HG03139 (cell line): ENCODE measurements around the gene NSD1.
"Not testable (repeated sequence)": the region's sequence is repeated elsewhere in the genome, so short reads cannot be mapped to it uniquely, and the experiment has no call there.

Experiments
- ATAC-seq: cut with Tn5 transposase; IDR thresholded peaks from one replicate; pipeline ENCODE4 v1.9.1; 2021; ENCODE audit not compliant: unreplicated experiment

NSD1 gene

DNA sequence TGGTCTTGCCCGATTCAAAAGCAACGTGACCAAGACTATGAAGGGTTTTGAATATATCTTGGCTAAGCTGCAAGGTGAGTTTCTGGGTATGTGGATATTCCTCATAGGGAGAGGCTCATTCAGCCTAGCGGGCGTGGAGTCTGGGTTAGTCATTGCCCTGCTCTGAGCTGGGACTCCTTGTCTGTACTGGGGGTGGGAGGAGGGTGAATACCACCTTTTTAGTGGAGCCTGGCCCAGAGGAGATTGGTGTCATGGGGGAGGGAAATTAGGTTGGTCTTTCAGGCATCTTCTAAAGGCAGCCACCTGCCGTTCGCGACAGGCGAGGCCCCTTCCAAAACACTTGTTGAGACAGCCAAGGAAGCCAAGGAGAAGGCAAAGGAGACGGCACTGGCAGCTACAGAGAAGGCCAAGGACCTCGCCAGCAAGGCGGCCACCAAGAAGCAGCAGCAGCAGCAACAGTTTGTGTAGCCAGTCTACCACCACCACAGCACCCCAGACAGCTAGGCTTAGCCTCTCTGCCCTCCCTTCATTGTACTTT lies 172.6 kb downstream of the NSD1 start:
- not testable (repeated sequence) for ATAC-seq

DNA sequence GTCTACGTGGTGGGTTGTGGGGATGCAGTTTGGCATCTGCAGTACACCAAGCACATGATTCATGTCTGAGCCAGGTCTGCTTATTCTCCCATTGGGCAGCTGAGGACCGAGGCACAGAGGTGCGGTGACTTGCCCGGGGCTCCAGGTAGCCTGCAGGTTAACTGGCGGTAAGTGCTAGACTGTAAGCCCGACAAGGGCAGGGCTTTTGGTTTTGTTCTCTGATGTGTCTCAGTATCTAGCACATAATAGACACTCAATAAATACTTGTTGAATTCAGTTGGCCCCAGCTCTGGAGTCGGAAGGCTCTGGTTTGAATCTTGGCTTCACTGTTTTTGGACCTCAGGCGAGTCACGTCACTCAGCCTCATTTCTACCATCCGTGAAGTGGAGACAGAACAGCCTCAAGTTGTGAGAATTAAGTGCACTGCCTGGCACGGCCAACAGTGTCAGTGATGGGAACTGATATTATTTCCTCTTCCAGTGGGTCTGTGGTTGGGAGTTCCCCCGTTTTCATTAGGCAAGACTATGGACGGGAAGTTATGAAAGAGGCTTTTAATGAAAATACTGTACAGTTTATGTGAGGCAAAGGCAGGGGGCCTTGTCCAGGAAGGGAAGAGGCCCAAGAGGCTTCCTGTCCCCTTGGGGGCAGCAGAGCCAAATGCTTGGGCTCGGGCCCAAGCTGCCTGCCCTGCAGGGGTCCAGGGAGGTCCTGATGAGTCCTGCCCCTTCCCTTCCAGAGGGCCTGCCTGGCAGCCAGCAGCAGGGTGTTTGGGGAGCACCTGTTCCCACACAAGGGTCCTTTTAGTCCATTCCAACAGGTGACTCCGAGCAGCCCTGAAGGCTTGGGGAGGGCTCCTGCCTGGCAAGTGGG lies 173.3 kb downstream of the NSD1 start:
- no peak for ATAC-seq

DNA sequence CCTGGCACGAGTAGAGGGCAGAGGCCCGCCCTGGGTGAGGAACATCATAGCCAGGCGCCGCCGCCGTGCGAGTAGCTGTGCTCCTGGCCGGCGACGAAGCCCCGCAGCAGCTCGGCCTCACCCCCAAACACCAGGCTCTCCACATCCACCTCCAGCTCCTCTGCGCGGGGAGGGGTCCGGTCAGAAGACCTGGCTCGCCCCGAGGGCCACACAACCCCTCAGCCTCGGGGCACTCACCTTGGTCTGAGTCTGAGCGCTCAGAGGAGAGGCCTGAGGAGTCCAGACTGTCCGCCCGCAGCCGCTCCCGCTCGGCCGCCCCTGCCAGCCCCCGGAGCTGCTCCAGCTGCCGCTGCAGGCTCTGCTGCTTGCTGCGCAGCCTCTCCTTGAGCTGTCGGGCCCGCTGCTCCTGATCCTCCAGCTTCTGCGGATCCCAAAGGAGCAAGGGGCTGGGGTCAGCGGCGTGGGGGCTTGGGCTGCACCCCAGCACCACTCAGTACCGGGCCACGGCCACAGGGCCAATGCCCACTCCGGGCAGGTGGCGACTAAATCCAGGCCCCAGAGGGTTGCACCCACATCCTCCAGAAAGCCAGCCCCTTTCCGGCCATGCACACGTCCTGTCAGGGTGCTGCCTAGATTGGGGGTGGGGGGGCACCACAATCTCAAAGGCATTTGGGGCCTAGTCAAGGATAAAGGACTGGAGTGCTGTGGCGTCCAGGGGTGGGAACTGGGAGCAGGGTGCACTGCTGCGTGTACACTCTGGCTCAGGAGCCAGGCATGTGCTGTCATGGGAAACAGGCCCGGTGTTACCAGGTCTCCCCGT lies 174.2 kb downstream of the NSD1 start:
- no peak for ATAC-seq

DNA sequence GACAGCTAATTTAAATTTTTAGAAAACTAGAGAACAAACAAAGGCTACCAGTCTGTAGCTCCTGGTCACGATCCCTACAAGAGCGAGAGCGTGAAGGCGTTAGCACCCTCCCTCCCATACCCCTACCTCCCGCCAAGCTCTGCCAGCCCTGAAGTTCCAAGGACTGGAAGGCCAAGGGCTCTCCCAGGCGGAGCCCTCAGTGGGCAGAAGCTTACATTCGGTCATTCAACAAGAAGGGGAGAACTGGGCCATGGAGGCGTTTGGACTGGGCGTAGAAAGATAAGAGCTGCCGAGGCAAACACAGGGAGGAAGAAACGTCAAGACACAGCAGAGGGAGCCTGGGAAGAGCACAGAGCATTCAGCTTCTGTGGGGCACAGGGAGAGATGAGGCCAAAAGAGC lies 175.2 kb downstream of the NSD1 start:
- ATAC-seq: no peak

DNA sequence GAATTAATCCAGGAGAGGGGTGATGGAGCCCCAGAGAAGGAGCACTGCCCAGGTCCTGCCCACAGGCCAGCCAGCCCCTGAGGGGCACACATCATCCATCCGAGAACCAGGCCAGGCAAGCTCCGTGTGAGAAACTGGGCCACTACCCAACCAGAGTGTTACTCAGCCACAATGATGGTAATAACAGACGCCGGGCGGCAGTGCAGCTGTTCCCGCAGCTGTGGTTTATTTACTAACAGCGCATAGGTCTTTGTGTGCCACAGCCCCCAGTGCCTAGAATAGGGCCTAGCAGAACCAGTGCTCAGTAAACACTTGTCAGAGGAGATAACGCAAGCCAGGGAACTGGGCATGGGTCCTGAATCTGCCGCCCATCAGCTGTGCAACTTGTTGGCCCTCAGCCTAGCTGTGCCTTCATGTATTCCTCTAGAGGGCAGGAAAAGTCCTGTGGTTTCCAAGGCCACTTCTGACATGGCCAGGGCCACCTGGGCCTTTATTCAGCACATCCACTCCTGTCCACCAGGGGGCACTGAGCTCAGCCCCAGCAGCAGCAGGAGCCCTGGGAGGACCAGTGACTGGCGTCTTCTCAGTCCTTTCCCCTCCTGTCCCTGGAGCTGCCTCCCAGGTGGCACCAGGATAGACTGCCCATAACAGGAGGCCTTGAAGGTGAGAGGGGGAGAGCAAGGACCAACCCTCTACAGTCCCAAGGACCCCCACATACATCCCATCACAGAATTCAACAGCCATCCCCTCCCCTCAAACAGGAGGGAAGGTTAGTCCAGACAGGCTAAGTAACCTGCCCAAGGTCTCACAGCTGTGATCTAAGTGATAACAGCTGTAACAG lies 176.0 kb downstream of the NSD1 start:
- no peak for ATAC-seq

DNA sequence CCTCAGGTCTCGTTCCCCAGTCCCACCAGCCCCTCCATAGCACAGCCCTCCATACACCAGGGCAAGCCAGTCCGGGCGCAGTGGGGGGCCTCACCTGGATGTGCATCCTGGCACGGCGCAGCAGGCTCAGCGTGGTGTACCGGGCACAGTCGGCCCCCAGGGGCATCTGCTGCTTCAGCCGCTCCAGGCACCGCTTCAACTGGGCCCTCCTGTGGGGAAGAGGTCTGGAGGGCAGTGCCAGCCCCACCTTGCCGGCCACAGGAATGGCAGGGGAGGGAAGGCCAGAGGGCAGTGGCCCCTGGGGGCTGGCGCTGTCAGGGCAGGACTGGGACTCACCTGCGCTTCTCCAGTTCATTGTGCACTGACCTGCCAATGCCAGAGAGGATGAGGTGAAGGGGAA lies 176.8 kb downstream of the NSD1 start:
- ATAC-seq: no peak

DNA sequence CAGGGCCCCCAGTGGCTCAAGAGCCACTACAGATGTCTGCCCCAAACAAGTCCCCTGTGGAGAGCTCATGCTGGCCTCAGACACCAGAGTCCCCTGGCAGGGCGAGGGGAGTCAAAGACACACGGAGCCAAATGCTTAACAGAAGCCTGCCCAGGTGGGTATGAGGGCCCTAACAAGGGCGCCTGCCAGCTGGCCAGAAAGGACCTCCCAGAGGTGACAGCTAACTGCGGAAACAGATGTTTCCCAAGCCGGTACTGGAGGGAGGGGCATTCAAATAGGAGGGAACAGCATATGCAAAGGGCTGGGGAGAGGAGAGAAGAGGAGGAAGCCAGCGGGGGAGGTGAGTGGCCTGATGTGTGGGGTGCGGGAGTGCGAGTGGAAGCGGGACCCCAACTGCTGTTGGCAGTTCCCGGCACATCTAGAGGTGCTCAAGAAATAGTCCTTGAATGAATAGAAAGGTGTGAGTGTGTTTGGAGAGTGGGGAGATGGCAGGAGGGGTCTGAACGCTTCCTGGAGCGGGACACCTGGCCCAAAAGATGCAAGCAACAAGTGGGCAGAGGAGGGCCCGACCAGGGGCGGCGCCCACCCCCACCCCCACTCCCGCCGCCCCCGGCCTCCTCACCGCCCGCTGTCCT lies 177.3 kb downstream of the NSD1 start:
- ATAC-seq: no peak

DNA sequence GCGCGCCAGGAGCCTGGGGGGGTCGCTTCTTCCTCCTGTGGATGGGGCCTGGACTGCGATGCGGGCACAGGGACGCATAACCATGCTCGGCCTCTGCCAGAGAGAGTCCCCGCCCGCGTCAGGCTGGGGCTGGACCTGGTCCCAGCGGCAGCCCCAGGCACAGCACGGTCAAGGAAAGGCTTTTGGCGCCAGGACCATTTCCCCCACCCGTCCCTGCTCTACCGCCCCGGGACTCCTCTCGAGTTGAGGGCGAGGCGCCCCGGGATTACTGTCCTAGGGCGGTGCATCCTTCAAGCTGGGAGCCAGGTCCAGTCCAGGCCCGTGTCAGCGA lies 177.8 kb downstream of the NSD1 start:
- no peak for ATAC-seq

DNA sequence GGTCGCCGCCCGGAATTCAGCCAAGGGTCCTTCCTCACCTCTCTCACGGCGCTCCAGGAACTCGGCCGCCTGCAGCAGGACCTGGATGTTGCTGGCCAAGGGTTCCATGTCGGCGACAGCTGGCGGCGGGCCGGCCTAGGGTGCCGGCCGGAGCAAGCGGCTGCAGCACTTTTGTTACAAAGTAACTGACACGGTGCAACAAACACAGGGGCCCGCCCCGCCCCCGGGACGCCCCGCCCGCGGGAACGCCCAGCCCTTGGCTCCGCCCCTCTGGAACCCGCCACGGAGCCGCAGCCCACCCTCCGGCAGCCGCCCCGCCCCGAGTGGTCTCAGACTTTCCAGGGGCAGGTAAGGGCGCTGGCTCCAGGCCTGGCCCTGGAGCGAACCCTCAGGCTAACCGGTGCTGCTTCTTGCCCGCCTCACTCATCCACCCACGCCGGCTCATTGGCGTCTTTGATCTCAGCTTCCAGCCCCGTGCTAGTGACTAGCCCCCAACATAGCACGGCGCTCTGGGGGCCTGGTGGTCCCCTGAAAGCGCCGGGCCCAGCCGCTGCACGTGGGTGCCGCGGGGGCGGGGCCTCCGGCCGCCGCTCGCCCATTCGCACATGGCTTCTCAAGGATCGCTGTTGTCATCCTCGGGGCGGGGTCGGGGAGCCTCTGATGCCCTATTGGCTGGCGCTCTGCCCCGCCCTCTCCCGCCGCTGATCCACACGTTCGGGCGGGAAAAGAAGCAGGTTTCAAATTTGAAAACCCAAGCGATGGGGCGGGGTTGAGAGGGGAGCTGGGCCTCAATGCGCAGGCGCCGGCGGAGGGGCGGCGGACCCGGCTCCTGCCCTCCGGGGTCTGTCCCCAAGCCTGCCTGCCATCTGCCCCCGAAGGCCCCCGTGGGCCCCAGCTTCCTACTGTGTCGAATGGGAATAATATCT lies 178.4 kb downstream of the NSD1 start, which contains the start of gene MXD3:
TSS of gene MXD3 (minus strand) at position 176 of the 926 bp plus-strand sequence. CDS start at position 108, 68 bp downstream.
- peak; percentile 80 for ATAC-seq

DNA sequence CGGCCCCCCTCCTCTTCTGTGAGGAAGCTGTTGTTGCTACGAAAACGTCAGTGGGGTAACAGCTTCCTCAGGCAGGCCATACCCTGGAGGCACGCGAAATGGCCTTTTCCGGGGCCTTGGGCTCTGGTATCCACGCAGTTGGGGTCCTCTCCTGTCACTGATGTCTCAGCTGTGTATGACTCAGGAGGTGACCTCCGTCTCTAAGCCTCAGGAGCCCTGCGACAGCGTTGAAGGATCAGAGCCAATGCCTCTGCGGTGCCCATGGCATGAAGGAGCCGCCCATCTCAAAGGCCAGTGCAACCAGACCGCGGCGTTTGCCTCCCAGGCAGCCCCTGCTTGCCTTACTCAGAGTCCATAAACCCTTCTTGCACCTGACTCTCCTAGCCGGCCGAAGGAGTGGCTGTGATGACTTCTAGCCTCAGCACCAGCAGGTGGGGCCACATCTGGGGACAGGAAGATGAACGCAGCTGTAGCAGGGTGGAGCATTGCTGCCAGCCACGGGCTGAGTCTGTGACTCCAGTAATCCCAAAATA lies 179.1 kb downstream of the NSD1 start:
- ATAC-seq: peak; percentile 1

DNA sequence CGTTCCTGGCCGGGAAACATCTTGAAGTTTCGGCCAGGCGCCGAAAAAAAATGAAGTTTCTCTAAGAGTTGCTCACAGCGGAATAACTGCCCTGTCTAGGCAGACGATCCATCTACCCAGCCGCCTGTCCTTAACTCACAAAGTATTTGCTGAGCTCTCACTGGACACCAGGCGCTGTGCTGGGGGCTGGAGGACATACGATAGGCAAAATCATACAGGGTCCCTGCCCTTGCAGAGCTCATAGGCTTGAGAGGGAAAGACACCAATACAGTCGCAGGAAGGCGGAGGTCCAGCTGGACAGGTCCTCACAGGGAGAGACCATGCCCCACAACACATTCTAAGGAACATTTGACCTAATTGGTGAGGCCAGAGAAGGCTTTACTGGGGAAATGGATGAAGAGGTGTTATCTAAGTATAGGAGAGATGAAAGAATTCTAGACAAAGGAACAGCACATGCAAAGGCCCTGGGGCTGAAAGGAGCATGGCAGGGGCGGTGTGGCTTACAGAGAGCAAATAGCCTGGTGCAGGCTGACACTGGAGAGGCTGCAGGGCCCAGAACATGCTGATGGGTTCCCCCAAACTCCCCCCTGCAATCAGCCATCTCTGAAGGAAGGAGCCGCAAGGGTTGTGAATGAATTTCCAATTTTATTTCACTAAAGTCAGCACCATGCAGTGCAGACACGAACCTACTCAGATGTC lies 180.1 kb downstream of the NSD1 start:
- ATAC-seq: no peak

DNA sequence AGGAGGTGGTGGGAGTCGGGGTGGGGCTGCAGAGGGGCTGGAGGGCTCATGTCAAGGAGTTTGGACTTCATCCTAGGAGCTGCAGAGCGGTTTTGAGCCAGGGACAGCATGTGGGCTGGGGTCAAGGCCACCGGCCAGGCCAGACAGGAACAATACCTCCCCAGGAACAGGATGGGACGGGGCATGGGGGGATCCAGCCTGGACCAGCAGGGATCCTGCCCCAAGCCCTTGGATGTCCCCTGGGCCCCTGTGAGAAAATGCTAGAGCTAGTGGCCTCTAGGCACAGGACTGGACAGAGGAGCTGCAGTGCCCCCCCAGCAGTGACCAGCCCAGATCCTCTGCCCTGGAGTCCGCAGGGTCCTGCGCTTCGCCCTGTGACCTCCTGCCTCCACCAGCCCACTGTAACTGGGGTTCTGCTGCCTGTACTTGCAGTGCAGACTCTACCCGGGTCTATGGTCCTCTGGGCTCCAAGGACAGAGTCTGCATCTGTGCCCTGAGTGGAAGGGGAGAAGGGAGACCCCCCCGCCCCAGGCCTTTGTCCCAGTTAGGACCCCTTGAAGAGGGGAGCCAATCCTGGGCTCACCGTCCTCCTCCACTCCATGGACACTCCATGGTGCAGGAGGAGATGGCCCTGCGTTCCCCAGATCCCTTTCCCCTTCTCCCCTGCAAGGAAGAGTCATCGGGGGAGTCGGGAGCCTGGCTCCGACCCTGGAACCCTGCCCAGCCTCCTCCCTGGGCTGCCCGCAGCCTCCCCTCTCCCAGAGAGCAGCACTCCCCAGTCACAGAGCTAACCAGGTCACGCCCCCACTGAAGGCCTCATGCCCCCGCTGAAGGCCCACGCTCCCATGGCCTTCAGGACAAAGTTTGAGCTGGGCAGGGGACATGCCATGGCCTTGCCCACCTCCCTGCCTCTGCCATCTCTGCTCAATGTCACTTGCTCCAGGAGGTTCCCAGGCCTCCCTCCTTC lies 181.1 kb downstream of the NSD1 start:
- no peak for ATAC-seq

DNA sequence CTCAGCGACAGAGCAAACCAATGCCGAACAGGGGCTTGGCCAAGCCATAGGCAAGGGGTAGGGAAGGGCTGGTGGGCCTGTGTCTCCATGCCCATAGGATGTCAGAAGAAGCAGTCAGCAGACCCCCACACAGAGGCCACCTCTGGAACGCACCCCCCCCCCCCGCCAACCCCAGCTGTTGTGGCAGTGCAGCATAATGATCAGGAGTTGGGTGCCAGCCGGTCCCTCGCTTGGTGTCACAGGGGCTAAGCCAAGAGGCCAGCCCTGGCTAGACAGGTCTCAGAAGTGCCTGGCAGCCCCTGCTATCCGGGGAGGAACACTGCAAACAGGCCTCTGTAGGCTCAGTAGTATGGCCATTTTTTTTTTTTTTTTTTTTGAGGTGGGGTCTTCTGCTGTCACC lies 181.8 kb downstream of the NSD1 start:
- ATAC-seq: no peak

DNA sequence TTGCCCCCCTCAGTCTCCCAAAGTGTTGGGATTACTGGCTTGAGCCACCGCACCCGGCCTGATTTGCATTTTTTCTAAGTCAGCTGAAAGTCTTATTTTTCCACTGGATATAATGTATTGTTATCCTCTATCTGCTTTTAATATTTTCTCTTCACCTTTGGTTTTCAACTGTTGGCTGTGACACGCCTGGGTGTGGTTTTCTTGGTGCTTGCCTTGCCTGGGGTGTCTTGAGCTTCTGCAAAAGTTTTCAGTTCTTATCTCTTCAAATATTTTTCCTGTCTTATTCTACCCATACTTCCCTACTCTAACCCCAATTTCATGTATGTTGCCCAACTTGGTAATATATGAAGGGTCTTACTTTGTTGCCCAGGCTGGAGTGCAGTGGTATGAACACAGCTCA lies 182.4 kb downstream of the NSD1 start:
- no peak for ATAC-seq

DNA sequence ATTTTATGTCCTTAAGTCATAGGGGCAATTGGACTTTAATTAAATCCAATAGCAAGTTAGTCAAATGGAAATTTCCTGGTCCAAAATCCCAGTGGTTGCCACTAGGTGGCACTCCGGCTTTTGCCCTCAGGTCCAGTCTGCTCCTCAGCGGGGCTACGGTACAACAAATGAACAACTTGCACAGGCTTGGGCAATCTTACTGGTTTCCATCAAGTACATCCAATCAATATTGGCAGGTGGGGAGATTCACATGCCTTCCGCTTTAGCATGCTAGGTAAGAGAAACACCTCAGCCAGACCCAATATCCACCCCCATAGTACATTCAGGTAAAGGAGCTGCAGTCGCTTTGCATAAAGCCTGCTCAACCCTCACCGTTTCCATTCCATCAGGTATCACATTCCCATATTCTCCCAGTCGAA lies 184.4 kb downstream of the NSD1 start:
- ATAC-seq: no peak

DNA sequence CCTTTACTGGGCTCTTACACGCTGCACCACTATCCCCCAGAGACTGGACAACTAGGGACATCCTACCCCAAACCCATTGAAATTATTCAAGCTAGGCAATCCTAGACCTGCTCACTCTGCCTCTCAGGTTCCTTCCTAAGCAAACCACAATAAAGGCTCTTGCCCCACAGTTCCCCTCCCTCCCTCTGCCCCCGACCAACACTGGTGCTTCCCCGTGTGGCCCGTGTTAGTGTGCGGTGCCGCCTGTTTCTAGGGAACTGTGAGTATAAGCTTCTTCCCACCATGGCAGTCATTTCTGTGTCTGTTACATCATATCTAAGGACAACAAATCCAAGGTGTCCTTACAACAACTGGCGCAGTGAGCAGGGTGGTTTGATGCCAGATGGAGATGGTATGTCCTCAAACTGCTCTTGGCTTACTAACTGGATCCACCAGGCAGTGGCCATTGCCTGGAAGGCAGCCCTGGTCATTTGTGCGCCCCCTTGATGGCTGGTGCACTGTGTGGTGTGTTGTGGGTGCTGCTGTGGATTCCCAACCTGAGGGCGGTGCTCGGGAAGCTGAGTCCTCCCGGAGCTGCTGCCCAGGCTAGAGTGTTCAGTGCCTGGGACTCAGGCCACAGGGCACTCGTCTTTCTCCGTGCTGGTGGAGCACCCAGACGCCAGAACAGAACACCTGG lies 186.5 kb downstream of the NSD1 start:
- no peak for ATAC-seq

DNA sequence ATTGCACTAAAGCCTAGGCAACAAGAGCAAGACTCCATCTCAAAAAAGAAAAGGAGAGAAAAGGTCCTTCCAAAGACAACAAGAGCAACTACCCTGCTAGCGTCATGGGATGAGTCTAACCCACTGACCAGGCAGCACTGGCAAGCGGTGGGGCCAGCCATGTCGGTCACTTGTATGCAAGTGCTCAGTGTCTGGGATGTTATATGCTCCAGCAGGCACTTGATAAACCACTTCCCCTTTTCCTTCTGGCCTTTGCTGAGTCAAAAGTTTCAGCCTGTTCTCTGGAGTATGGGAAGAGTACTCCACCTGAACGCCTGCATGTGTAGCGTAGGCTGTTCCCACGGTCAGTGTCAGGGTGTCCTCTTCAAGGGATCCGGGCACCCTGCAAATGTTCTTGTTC lies 187.3 kb downstream of the NSD1 start:
- ATAC-seq: no peak
